ENCODE data around the gene UMODL1.

GRCh38 chr21:42063191-42063570, 7.9 kb upstream of the UMODL1 start:
- TF ChIP-seq GATA2 (IDR thresholded peaks at IDR 0.05; ENCODE audit: low read depth, low read length): no peak
- no peak for TF ChIP-seq GATA3 (IDR thresholded peaks at IDR 0.05; ENCODE audit: low read depth, low read length)

Measured in SH-SY5Y (cell line).